NCI-H1694 (cell line): Measurements from ENCODE around the gene CSF1R.

Experiments used
- DNase-seq: peaks from one replicate; lab custom pipeline; 2025; lab: John Stamatoyannopoulos, UW

CSF1R gene

GRCh38 chr5:150069672-150070627 lies 16.4 kb downstream of the CSF1R start:
- DNase-seq = no peak

GRCh38 chr5:150068961-150069645 lies 17.3 kb downstream of the CSF1R start:
- no peak for DNase-seq

GRCh38 chr5:150068472-150068871 lies 17.9 kb downstream of the CSF1R start:
- no peak for DNase-seq

GRCh38 chr5:150068071-150068470 lies 18.3 kb downstream of the CSF1R start:
- DNase-seq = no peak

GRCh38 chr5:150067405-150067960 lies 18.9 kb downstream of the CSF1R start:
- DNase-seq = no peak

- no peak for DNase-seq
Observed at GRCh38 chr5:150066901-150067396, 19.4 kb downstream of the CSF1R start.

- no peak for DNase-seq
Observed at GRCh38 chr5:150066436-150066835, 19.9 kb downstream of the CSF1R start.

- DNase-seq = no peak
Observed at GRCh38 chr5:150065886-150066285, 20.5 kb downstream of the CSF1R start.

- no peak for DNase-seq
Observed at GRCh38 chr5:150065346-150065745, 21.0 kb downstream of the CSF1R start.

- DNase-seq = no peak
Observed at GRCh38 chr5:150064681-150065220, 21.6 kb downstream of the CSF1R start.

GRCh38 chr5:150063638-150064037 lies 22.7 kb downstream of the CSF1R start:
- no peak for DNase-seq

GRCh38 chr5:150062216-150062922 lies 24.0 kb downstream of the CSF1R start:
- no peak for DNase-seq

GRCh38 chr5:150061538-150061995 lies 24.8 kb downstream of the CSF1R start:
- no peak for DNase-seq

- no peak for DNase-seq
Observed at GRCh38 chr5:150060471-150060870, 25.9 kb downstream of the CSF1R start.

- DNase-seq = no peak
Observed at GRCh38 chr5:150059623-150060022, 26.7 kb downstream of the CSF1R start.

- DNase-seq = no peak
Observed at GRCh38 chr5:150058480-150059126, 27.8 kb downstream of the CSF1R start.

GRCh38 chr5:150057996-150058395 lies 28.4 kb downstream of the CSF1R start:
- no peak for DNase-seq

GRCh38 chr5:150057511-150057910 lies 28.8 kb downstream of the CSF1R start:
- no peak for DNase-seq

- no peak for DNase-seq
Observed at GRCh38 chr5:150057052-150057451, 29.3 kb downstream of the CSF1R start.

- DNase-seq = no peak
Observed at GRCh38 chr5:150056075-150056443, 30.3 kb downstream of the CSF1R start.
